ENCODE data around the gene PHETA2.

- TF ChIP-seq EP300 (IDR thresholded peaks at IDR 0.05; ENCODE audit: borderline replicate concordance) (no peak), CEBPB (IDR thresholded peaks at IDR 0.05) (no peak)
Observed at GRCh38 chr22:42025421-42025820, 48.6 kb upstream of the PHETA2 start.

Data from Ishikawa (cell line).